Measurements from ENCODE around the gene ARHGEF18. TPM values are rescaled to one million over a fixed set of nuclear protein-coding genes. Genes with fewer than 3 reads are reported as not detected.

Gene ARHGEF18
- 10 to 100 TPM; 33.4 to 42.7 TPM for total RNA-seq
- 17.9 TPM for polyA plus RNA-seq (ENCODE audit: insufficient read depth, low read depth, low replicate concordance)
- long read RNA-seq, donor 1 = 0 reads
- long read RNA-seq, donor 2 = 0 reads

GRCh38 chr19:7348587-7349230, at the start of gene ARHGEF18:
Gene ARHGEF18 (plus strand): TSS chr19:7348937. CDS start chr19:7362891, 13,954 bp downstream.
- no peak for DNase-seq
- intact Hi-C loops (cut with DNase I; ENCODE audit: low total_unique reads) = loop anchor here (10.0 kb wide), 1 partner anchor 244 kb away; no protein-coding TSS in a partner anchor
- TF ChIP-seq CTCF (IDR thresholded peaks at IDR 0.05) (no peak), POLR2A (IDR thresholded peaks at IDR 0.05) (no peak)
- Histone ChIP-seq H3K4me3 (no peak within 1 kb of the TSS), H3K36me3 (ENCODE audit: low read depth, missing control alignments) (no peaks in the 10 kb centered on the region), H3K27ac (no peak within 1 kb of the TSS), H3K4me1 (no peaks in the 10 kb centered on the region), H3K27me3 (no peaks in the 10 kb centered on the region), H3K9me3 (no peaks in the 10 kb centered on the region)
- 81 to 86% methylated on average over 13 of the region's 13 CpGs for WGBS, 2 donors

GRCh38 chr19:7301525-7301924, 47.2 kb upstream of the ARHGEF18 start:
- TF ChIP-seq POLR2A (IDR thresholded peaks at IDR 0.05) (no peak), CTCF (IDR thresholded peaks at IDR 0.05) (no peak)
- Histone ChIP-seq H3K4me1 (peaks cover 4% of the 10 kb centered on the region), H3K27ac (no peak overlapping the region), H3K27me3 (no peaks in the 10 kb centered on the region), H3K36me3 (ENCODE audit: low read depth, missing control alignments) (no peaks in the 10 kb centered on the region), H3K4me3 (no peak overlapping the region), H3K9me3 (no peaks in the 10 kb centered on the region)
- 91 to 92% methylated on average over 5 of the region's 5 CpGs for WGBS, 2 donors
- intact Hi-C loops (cut with DNase I; ENCODE audit: low total_unique reads) = no loop called here
- no peak for DNase-seq

- WGBS, 2 donors = 64 to 66% methylated on average over 4 of the region's 4 CpGs
- intact Hi-C loops (cut with DNase I; ENCODE audit: low total_unique reads) = no loop called here
- TF ChIP-seq POLR2A (IDR thresholded peaks at IDR 0.05) = no peak
- TF ChIP-seq CTCF (IDR thresholded peaks at IDR 0.05) = no peak
These were observed 45.3 kb upstream of the ARHGEF18 start for GRCh38 chr19:7303470-7303869.

GRCh38 chr19:7304200-7304599, 44.5 kb upstream of the ARHGEF18 start:
- Histone ChIP-seq H3K36me3 (ENCODE audit: low read depth, missing control alignments) (no peaks in the 10 kb centered on the region), H3K9me3 (no peaks in the 10 kb centered on the region), H3K27ac (no peak overlapping the region), H3K27me3 (no peaks in the 10 kb centered on the region), H3K4me1 (no peaks in the 10 kb centered on the region), H3K4me3 (no peak overlapping the region)
- WGBS, 2 donors = 21 to 26% methylated on average over 9 of the region's 9 CpGs
- intact Hi-C loops (cut with DNase I; ENCODE audit: low total_unique reads) = no loop called here
- peak; percentile 45 for DNase-seq
- TF ChIP-seq POLR2A (IDR thresholded peaks at IDR 0.05) (no peak), CTCF (IDR thresholded peaks at IDR 0.05) (no peak)

More at GRCh38 chr19:7303470-7303869, 45.3 kb upstream of the ARHGEF18 start:
- no peak overlapping the region for H3K27ac ChIP-seq
- H3K4me3 ChIP-seq = no peak overlapping the region
- no peaks in the 10 kb centered on the region for H3K4me1 ChIP-seq
- DNase-seq = no peak
- no peaks in the 10 kb centered on the region for H3K9me3 ChIP-seq
- no peaks in the 10 kb centered on the region for H3K36me3 ChIP-seq (ENCODE audit: low read depth, missing control alignments)
- H3K27me3 ChIP-seq = no peaks in the 10 kb centered on the region

Data from testis (tissue), 5 donors.